GM18870 (cell line): Measurements from ENCODE around the gene CRX.
"Not testable (repeated sequence)": the region's sequence is repeated elsewhere in the genome, so short reads cannot be mapped to it uniquely, and the experiment has no call there.

ENCODE experiments used
- ATAC-seq: cut with Tn5 transposase; IDR thresholded peaks from one replicate; pipeline ENCODE4 v1.9.1; 2021; ENCODE audit warnings: moderate library complexity; ENCODE audit not compliant: unreplicated experiment

The CRX gene

GRCh38 chr19:47803148-47803547 lies 18.6 kb upstream of the CRX start:
- ATAC-seq: not testable (repeated sequence)

- ATAC-seq: not testable (repeated sequence)
Measured at GRCh38 chr19:47803671-47804070, 18.1 kb upstream of the CRX start.

- ATAC-seq: not testable (repeated sequence)
Measured at GRCh38 chr19:47804451-47804850, 17.3 kb upstream of the CRX start, which contains the start of gene TPRX1. Gene TPRX1 (minus strand): TSS chr19:47804551. CDS start chr19:47804539, 12 bp downstream.

- no peak for ATAC-seq
Measured at GRCh38 chr19:47805313-47805712, 16.4 kb upstream of the CRX start.

- ATAC-seq: no peak
Measured at GRCh38 chr19:47806435-47806834, 15.3 kb upstream of the CRX start.

- ATAC-seq: no peak
Measured at GRCh38 chr19:47813304-47813994, 8.3 kb upstream of the CRX start.

- ATAC-seq: no peak
Measured at GRCh38 chr19:47813995-47814328, 7.8 kb upstream of the CRX start.

GRCh38 chr19:47816270-47816669 lies 5.5 kb upstream of the CRX start:
- not testable (repeated sequence) for ATAC-seq

- ATAC-seq: not testable (repeated sequence)
Measured at GRCh38 chr19:47818221-47818620, 3.5 kb upstream of the CRX start.

- ATAC-seq: no peak
Measured at GRCh38 chr19:47819858-47820257, 1.9 kb upstream of the CRX start.

GRCh38 chr19:47820410-47820809 lies 1.3 kb upstream of the CRX start:
- ATAC-seq: no peak

GRCh38 chr19:47824396-47824795 lies 2.7 kb downstream of the CRX start:
- ATAC-seq: no peak

GRCh38 chr19:47826800-47827199 lies 5.1 kb downstream of the CRX start:
- no peak for ATAC-seq

- ATAC-seq: no peak
Measured at GRCh38 chr19:47832723-47833122, 11.0 kb downstream of the CRX start.

- no peak for ATAC-seq
Measured at GRCh38 chr19:47836038-47836437, 14.3 kb downstream of the CRX start.

- ATAC-seq: no peak
Measured at GRCh38 chr19:47839411-47839810, 17.7 kb downstream of the CRX start.

GRCh38 chr19:47839913-47840312 lies 18.2 kb downstream of the CRX start:
- ATAC-seq: no peak

- ATAC-seq: no peak
Measured at GRCh38 chr19:47842941-47843340, 21.2 kb downstream of the CRX start.

- no peak for ATAC-seq
Measured at GRCh38 chr19:47848425-47848822, 26.7 kb downstream of the CRX start.

GRCh38 chr19:47848823-47849473 lies 27.2 kb downstream of the CRX start:
- no peak for ATAC-seq

- ATAC-seq: no peak
Measured at GRCh38 chr19:47853003-47853402, 31.3 kb downstream of the CRX start.

GRCh38 chr19:47854459-47854858 lies 32.7 kb downstream of the CRX start:
- no peak for ATAC-seq

GRCh38 chr19:47858231-47858630 lies 36.5 kb downstream of the CRX start:
- not testable (repeated sequence) for ATAC-seq
